WTC11 (cell line): ENCODE data around the gene LARP4. TPM values are rescaled to one million over a fixed set of nuclear protein-coding genes. Genes with fewer than 3 reads are reported as not detected.

Experiments used
- ATAC-seq: fragments of 200-7000 bp; cut with Tn5 transposase; 2 replicates; pipeline ENCODE4 v1.10.0; 2021; ENCODE audit warnings: mild to moderate bottlenecking, moderate library complexity
- CTCF ChIA-PET: fragments of 300-600 bp; sonication (Branson Sonifier 250); formaldehyde crosslinking; loops from one replicate; lab custom pipeline; 2021; ENCODE audit warnings: antibody characterized with exemption; lab: Charles Lee
- POLR2A ChIA-PET: fragments of 350-600 bp; sonication (Branson Sonifier 250); formaldehyde crosslinking; loops from one replicate; lab custom pipeline; 2021; ENCODE audit warnings: antibody characterized with exemption; lab: Charles Lee
- DNase-seq: peaks from one replicate; pipeline ENCODE4 v3.0.0; 2021; ENCODE audit warnings: low spot score
- H3K27ac Mint-ChIP-seq: 2 replicates; pipeline ENCODE4 v1.8.0; 2021; ENCODE audit warnings: mixed read lengths
- H3K27me3 Mint-ChIP-seq: 2 replicates; pipeline ENCODE4 v1.8.0; 2021; ENCODE audit warnings: low read depth, mild to moderate bottlenecking, moderate library complexity, mixed read lengths
- H3K36me3 Mint-ChIP-seq: 2 replicates; pipeline ENCODE4 v1.8.0; 2021; ENCODE audit warnings: mixed read lengths
- H3K4me1 Mint-ChIP-seq: 2 replicates; pipeline ENCODE4 v1.8.0; 2022; ENCODE audit warnings: mixed read lengths
- H3K4me3 Mint-ChIP-seq: 2 replicates; pipeline ENCODE4 v1.8.0; 2021; ENCODE audit warnings: mild to moderate bottlenecking, moderate library complexity, mixed read lengths
- H3K9me3 Mint-ChIP-seq: 2 replicates; pipeline ENCODE4 v1.8.0; 2021; ENCODE audit warnings: mixed read lengths
- CREM ChIP-seq: sonication (generic); formaldehyde crosslinking; IDR thresholded peaks from 2 replicates; pipeline ENCODE4 v1.8.1; 2022; ENCODE audit warnings: mild to moderate bottlenecking, missing genetic modification reagents, moderate library complexity
- EMX1 ChIP-seq: fragments of 250-450 bp; sonication (Bioruptor Pico); IDR thresholded peaks from 2 replicates; pipeline ENCODE4 v1.8.0; 2021; ENCODE audit warnings: mild to moderate bottlenecking
- ESRRA ChIP-seq: sonication (generic); formaldehyde crosslinking; IDR thresholded peaks from 2 replicates; pipeline ENCODE4 v1.8.1; 2022; ENCODE audit warnings: mild to moderate bottlenecking, missing genetic modification reagents, borderline replicate concordance
- FOXJ3 ChIP-seq: sonication (generic); formaldehyde crosslinking; IDR thresholded peaks from 2 replicates; pipeline ENCODE4 v1.9.0; 2021; ENCODE audit warnings: missing genetic modification reagents, mild to moderate bottlenecking, borderline replicate concordance
- FOXK1 ChIP-seq: sonication (generic); formaldehyde crosslinking; IDR thresholded peaks from 2 replicates; pipeline ENCODE4 v1.8.0; 2022; ENCODE audit warnings: mild to moderate bottlenecking, moderate library complexity, missing genetic modification reagents
- FOXP1 ChIP-seq: sonication (generic); formaldehyde crosslinking; IDR thresholded peaks from 2 replicates; pipeline ENCODE4 v1.8.0; 2022; ENCODE audit warnings: missing genetic modification reagents, mild to moderate bottlenecking, moderate library complexity, borderline replicate concordance
- GABPB1 ChIP-seq: sonication (generic); formaldehyde crosslinking; IDR thresholded peaks from 2 replicates; pipeline ENCODE4 v1.8.1; 2023; ENCODE audit warnings: mild to moderate bottlenecking, missing genetic modification reagents
- IRF2 ChIP-seq: sonication (generic); formaldehyde crosslinking; IDR thresholded peaks from 2 replicates; pipeline ENCODE4 v1.8.0; 2022; ENCODE audit warnings: low read depth, missing genetic modification reagents, borderline replicate concordance
- NFYB ChIP-seq: sonication (generic); formaldehyde crosslinking; conservative IDR thresholded peaks from 2 replicates; pipeline ENCODE4 v1.8.0; 2022; ENCODE audit warnings: low read depth, missing genetic modification reagents
- NR2C2 ChIP-seq: sonication (generic); formaldehyde crosslinking; IDR thresholded peaks from 2 replicates; pipeline ENCODE4 v1.8.0; 2022; ENCODE audit warnings: mild to moderate bottlenecking, missing genetic modification reagents
- RELA ChIP-seq: sonication (generic); formaldehyde crosslinking; IDR thresholded peaks from 2 replicates; pipeline ENCODE4 v1.8.1; 2022; ENCODE audit warnings: missing genetic modification reagents, mild to moderate bottlenecking, borderline replicate concordance
- ZBTB21 ChIP-seq: sonication (generic); formaldehyde crosslinking; IDR thresholded peaks from 2 replicates; pipeline ENCODE4 v1.8.1; 2023; ENCODE audit warnings: mild to moderate bottlenecking, missing genetic modification reagents, borderline replicate concordance
- ZNF263 ChIP-seq: sonication (generic); formaldehyde crosslinking; IDR thresholded peaks from 2 replicates; pipeline ENCODE4 v1.8.1; 2022; ENCODE audit warnings: low read depth, mild to moderate bottlenecking, moderate library complexity, missing genetic modification reagents
- ZNF317 ChIP-seq: sonication (generic); formaldehyde crosslinking; IDR thresholded peaks from 2 replicates; pipeline ENCODE4 v1.8.1; 2023; ENCODE audit warnings: low read depth, mild to moderate bottlenecking, moderate library complexity, missing genetic modification reagents, borderline replicate concordance
- ZNF396 ChIP-seq: fragments of 250-450 bp; sonication (Bioruptor Pico); IDR thresholded peaks from 2 replicates; pipeline ENCODE4 v1.8.0; 2021; ENCODE audit warnings: mild to moderate bottlenecking, moderate library complexity, borderline replicate concordance
- ZNF416 ChIP-seq: fragments of 250-450 bp; sonication (Bioruptor Pico); IDR thresholded peaks from 2 replicates; pipeline ENCODE4 v1.9.0; 2021; ENCODE audit warnings: mild to moderate bottlenecking, inconsistent platforms
- total RNA-seq: library from RNA; stranded (reverse); gene quantifications from 3 replicates; pipeline ENCODE4 v1.2.3, GENCODE V29; 2021
- TF ChIP-seq, protein P1 (sequence below): fragments of 250-450 bp; sonication (Bioruptor Pico); IDR thresholded peaks from 2 replicates; pipeline ENCODE4 v1.9.0; 2021; ENCODE audit warnings: mild to moderate bottlenecking, borderline replicate concordance
- TF ChIP-seq, protein P2 (sequence below): sonication (generic); formaldehyde crosslinking; conservative IDR thresholded peaks from 2 replicates; pipeline ENCODE4 v1.8.1; 2022; ENCODE audit warnings: mild to moderate bottlenecking, missing genetic modification reagents
- TF ChIP-seq, protein P3 (sequence below): fragments of 250-450 bp; sonication (Bioruptor Pico); conservative IDR thresholded peaks from 2 replicates; pipeline ENCODE4 v1.9.0; 2021; ENCODE audit warnings: mild to moderate bottlenecking
- TF ChIP-seq, protein P4 (sequence below): sonication (generic); formaldehyde crosslinking; IDR thresholded peaks from 2 replicates; pipeline ENCODE4 v1.8.0; 2022; ENCODE audit warnings: mild to moderate bottlenecking, missing genetic modification reagents
- TF ChIP-seq, protein P5 (sequence below): sonication (generic); formaldehyde crosslinking; IDR thresholded peaks from 2 replicates; pipeline ENCODE4 v1.8.1; 2022; ENCODE audit warnings: mild to moderate bottlenecking, moderate library complexity, missing genetic modification reagents
- TF ChIP-seq, protein P6 (sequence below): sonication (generic); formaldehyde crosslinking; IDR thresholded peaks from 2 replicates; pipeline ENCODE4 v1.8.1; 2023; ENCODE audit warnings: mild to moderate bottlenecking, missing genetic modification reagents
- TF ChIP-seq, protein P7 (sequence below): fragments of 250-450 bp; sonication (Bioruptor Pico); IDR thresholded peaks from 2 replicates; pipeline ENCODE4 v1.9.0; 2021; ENCODE audit warnings: mild to moderate bottlenecking
- TF ChIP-seq, protein P8 (sequence below): sonication (generic); formaldehyde crosslinking; IDR thresholded peaks from 2 replicates; pipeline ENCODE4 v1.8.1; 2022; ENCODE audit warnings: mild to moderate bottlenecking, missing genetic modification reagents, moderate library complexity, borderline replicate concordance

LARP4 gene
- total RNA-seq, 1 experiment from 2014 or later: 73.9 TPM

DNA sequence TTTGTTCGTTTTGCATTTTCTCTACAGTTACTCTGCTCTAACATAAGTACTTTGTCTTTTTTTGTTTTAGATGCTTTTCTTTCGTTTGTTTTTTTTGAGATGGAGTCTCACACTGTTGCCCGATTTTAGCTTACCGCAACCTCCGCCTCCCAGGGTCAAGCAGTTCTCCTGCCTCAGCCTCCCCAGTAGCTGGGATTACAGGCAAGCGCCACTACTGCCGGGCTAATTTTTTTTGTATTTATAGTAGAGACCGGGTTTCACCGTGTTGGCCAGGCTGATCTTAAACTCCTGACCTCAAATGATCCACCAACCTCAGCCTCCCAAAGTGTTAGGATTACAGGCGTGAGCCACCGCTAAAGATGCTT is 106.8 kb downstream of the LARP4 start:
- no peak for ATAC-seq
- CTCF ChIA-PET: interaction anchor here (1.0 to 3.5 kb wide), 4 partner anchors 93 to 258 kb away, joined by 3 to 17 read pairs (median 5); no protein-coding TSS in a partner anchor
- H3K27ac Mint-ChIP-seq: no peak overlapping the region
- TF ChIP-seq RELA (CRISPR knock-in tag) (no peak), ZNF396 (no peak), EMX1 (no peak), CREM (no peak), ESRRA (no peak), ZNF416 (CRISPR knock-in tag) (no peak), ZNF263 (no peak), FOXJ3 (CRISPR knock-in tag) (no peak)
- TF ChIP-seq, protein P1, sequence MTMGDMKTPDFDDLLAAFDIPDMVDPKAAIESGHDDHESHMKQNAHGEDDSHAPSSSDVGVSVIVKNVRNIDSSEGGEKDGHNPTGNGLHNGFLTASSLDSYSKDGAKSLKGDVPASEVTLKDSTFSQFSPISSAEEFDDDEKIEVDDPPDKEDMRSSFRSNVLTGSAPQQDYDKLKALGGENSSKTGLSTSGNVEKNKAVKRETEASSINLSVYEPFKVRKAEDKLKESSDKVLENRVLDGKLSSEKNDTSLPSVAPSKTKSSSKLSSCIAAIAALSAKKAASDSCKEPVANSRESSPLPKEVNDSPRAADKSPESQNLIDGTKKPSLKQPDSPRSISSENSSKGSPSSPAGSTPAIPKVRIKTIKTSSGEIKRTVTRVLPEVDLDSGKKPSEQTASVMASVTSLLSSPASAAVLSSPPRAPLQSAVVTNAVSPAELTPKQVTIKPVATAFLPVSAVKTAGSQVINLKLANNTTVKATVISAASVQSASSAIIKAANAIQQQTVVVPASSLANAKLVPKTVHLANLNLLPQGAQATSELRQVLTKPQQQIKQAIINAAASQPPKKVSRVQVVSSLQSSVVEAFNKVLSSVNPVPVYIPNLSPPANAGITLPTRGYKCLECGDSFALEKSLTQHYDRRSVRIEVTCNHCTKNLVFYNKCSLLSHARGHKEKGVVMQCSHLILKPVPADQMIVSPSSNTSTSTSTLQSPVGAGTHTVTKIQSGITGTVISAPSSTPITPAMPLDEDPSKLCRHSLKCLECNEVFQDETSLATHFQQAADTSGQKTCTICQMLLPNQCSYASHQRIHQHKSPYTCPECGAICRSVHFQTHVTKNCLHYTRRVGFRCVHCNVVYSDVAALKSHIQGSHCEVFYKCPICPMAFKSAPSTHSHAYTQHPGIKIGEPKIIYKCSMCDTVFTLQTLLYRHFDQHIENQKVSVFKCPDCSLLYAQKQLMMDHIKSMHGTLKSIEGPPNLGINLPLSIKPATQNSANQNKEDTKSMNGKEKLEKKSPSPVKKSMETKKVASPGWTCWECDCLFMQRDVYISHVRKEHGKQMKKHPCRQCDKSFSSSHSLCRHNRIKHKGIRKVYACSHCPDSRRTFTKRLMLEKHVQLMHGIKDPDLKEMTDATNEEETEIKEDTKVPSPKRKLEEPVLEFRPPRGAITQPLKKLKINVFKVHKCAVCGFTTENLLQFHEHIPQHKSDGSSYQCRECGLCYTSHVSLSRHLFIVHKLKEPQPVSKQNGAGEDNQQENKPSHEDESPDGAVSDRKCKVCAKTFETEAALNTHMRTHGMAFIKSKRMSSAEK (CRISPR knock-in tag): no peak
- TF ChIP-seq, all 79 proteins: peak for 0
- no peaks in the 10 kb centered on the region for H3K36me3 Mint-ChIP-seq
- H3K9me3 Mint-ChIP-seq: no peaks in the 10 kb centered on the region
- POLR2A ChIA-PET: interaction anchor here (0.7 kb wide), 1 partner anchor 91 kb away, joined by 3 read pairs; no protein-coding TSS in a partner anchor
- no peaks in the 10 kb centered on the region for H3K27me3 Mint-ChIP-seq
- DNase-seq: no peak
- H3K4me1 Mint-ChIP-seq: peaks cover 31% of the 10 kb centered on the region
- no peak overlapping the region for H3K4me3 Mint-ChIP-seq

DNA sequence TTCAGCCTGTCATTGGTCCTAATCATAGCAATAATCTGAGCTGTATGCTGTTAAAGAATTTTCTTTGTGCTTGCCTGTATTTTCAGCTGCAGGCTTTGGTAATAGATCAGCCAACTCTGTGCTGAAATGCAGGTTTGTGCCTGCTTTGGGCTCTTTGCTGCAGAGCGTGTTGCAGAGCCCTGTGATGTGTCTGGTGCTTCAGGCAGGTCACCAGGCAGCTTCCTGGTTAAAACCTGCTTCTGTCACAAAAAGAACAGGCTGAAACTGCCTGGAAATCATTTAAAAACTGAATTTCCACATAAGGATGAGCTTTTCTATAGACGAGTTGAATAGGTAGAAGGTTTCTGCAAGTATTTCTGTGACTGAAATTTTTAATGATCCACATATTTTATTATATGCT is 107.2 kb downstream of the LARP4 start:
- H3K4me1 Mint-ChIP-seq: peaks cover 31% of the 10 kb centered on the region
- H3K9me3 Mint-ChIP-seq: no peaks in the 10 kb centered on the region
- no peak overlapping the region for H3K4me3 Mint-ChIP-seq
- H3K27me3 Mint-ChIP-seq: no peaks in the 10 kb centered on the region
- ChIA-PET POLR2A (interaction anchor here (0.6 to 1.3 kb wide), 3 partner anchors 10 to 92 kb away, joined by 3 to 6 read pairs (median 4); no protein-coding TSS in a partner anchor), CTCF (interaction anchor here (1.0 to 3.5 kb wide), 3 partner anchors 93 to 257 kb away, joined by 3 to 17 read pairs (median 4); no protein-coding TSS in a partner anchor)
- ATAC-seq (no peak), DNase-seq (no peak)
- no peak overlapping the region for H3K27ac Mint-ChIP-seq
- no peaks in the 10 kb centered on the region for H3K36me3 Mint-ChIP-seq
- no peak for TF ChIP-seq NR2C2 (CRISPR knock-in tag)
- TF ChIP-seq, protein P2, sequence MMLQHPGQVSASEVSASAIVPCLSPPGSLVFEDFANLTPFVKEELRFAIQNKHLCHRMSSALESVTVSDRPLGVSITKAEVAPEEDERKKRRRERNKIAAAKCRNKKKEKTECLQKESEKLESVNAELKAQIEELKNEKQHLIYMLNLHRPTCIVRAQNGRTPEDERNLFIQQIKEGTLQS: no peak
- no peak for TF ChIP-seq FOXK1
- no peak for TF ChIP-seq ZNF317 (CRISPR knock-in tag)
- TF ChIP-seq, protein P3, sequence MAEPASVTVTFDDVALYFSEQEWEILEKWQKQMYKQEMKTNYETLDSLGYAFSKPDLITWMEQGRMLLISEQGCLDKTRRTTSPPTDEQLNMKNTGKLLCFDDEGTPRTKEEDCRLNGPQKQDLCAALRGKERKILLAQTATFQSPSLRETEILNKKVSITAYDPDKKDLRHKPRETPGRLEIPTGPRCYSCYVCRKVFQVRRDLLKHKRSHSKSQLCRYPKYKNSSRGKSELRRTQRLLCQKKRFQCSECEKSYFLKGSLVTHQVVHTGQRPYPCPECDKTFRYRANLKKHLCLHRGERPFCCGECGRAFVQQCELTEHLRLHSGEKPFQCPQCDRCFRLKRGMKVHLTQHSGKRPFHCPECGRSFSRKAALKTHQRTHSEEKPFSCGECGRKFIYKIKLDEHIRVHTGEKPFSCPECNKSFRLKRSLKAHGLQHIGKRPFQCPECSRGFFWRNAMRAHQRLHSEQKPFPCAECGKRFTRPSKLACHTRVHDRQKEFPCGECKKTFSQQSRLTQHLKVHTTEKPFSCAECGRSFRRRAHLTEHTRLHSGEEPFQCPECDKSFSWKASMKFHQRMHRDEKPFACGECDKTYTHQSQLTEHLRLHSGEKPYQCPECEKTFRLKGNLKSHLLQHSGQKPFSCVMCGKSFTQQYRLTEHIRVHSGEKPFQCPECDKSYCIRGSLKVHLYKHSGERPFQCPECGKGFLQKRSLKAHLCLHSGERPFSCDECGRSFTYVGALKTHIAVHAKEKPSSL (CRISPR knock-in tag): no peak
- TF ChIP-seq FOXP1 (CRISPR knock-in tag): no peak
- TF ChIP-seq, protein P4, sequence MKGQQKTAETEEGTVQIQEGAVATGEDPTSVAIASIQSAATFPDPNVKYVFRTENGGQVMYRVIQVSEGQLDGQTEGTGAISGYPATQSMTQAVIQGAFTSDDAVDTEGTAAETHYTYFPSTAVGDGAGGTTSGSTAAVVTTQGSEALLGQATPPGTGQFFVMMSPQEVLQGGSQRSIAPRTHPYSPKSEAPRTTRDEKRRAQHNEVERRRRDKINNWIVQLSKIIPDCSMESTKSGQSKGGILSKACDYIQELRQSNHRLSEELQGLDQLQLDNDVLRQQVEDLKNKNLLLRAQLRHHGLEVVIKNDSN (CRISPR knock-in tag): no peak
- TF ChIP-seq ZBTB21 (CRISPR knock-in tag): no peak
- TF ChIP-seq GABPB1 (CRISPR knock-in tag): no peak
- TF ChIP-seq, protein P5, sequence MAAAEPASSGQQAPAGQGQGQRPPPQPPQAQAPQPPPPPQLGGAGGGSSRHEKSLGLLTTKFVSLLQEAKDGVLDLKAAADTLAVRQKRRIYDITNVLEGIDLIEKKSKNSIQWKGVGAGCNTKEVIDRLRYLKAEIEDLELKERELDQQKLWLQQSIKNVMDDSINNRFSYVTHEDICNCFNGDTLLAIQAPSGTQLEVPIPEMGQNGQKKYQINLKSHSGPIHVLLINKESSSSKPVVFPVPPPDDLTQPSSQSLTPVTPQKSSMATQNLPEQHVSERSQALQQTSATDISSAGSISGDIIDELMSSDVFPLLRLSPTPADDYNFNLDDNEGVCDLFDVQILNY (CRISPR knock-in tag): no peak
- TF ChIP-seq IRF2 (CRISPR knock-in tag): no peak
- TF ChIP-seq, protein P6, sequence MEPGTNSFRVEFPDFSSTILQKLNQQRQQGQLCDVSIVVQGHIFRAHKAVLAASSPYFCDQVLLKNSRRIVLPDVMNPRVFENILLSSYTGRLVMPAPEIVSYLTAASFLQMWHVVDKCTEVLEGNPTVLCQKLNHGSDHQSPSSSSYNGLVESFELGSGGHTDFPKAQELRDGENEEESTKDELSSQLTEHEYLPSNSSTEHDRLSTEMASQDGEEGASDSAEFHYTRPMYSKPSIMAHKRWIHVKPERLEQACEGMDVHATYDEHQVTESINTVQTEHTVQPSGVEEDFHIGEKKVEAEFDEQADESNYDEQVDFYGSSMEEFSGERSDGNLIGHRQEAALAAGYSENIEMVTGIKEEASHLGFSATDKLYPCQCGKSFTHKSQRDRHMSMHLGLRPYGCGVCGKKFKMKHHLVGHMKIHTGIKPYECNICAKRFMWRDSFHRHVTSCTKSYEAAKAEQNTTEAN (CRISPR knock-in tag): no peak
- TF ChIP-seq, protein P7, sequence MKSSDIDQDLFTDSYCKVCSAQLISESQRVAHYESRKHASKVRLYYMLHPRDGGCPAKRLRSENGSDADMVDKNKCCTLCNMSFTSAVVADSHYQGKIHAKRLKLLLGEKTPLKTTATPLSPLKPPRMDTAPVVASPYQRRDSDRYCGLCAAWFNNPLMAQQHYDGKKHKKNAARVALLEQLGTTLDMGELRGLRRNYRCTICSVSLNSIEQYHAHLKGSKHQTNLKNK (CRISPR knock-in tag): no peak
- TF ChIP-seq NFYB (CRISPR knock-in tag): no peak
- TF ChIP-seq, protein P8, sequence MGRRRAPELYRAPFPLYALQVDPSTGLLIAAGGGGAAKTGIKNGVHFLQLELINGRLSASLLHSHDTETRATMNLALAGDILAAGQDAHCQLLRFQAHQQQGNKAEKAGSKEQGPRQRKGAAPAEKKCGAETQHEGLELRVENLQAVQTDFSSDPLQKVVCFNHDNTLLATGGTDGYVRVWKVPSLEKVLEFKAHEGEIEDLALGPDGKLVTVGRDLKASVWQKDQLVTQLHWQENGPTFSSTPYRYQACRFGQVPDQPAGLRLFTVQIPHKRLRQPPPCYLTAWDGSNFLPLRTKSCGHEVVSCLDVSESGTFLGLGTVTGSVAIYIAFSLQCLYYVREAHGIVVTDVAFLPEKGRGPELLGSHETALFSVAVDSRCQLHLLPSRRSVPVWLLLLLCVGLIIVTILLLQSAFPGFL (CRISPR knock-in tag): no peak
